Neuron (in vitro differentiated cells): ENCODE data around the gene PLAU.
A peak's percentile ranks its signal among the peaks of the same experiment; 100 is the strongest.
"Not testable (repeated sequence)": the region's sequence is repeated elsewhere in the genome, so short reads cannot be mapped to it uniquely, and the experiment has no call there.

ENCODE experiments used
- H2AFZ ChIP-seq: one replicate; pipeline ENCODE4 v1.6.1; 2013; ENCODE audit warnings: low read depth, mild to moderate bottlenecking, inconsistent platforms, low read length, moderate library complexity
- H3K27me3 ChIP-seq: one replicate; pipeline ENCODE4 v1.6.1; 2013; ENCODE audit warnings: low read length; ENCODE audit not compliant: insufficient read depth
- H3K36me3 ChIP-seq: one replicate; pipeline ENCODE4 v1.6.1; 2013; ENCODE audit warnings: low read length; ENCODE audit not compliant: insufficient read depth
- H3K4me1 ChIP-seq: one replicate; pipeline ENCODE4 v1.6.1; 2013; ENCODE audit warnings: low read length; ENCODE audit not compliant: insufficient read depth
- H3K4me3 ChIP-seq: 2 replicates; pipeline ENCODE4 v1.5.1; 2013; ENCODE audit warnings: mild to moderate bottlenecking, low read length, moderate library complexity
- H3K9me3 ChIP-seq: one replicate; pipeline ENCODE4 v1.6.1; 2013; ENCODE audit warnings: low read length

The PLAU gene

DNA sequence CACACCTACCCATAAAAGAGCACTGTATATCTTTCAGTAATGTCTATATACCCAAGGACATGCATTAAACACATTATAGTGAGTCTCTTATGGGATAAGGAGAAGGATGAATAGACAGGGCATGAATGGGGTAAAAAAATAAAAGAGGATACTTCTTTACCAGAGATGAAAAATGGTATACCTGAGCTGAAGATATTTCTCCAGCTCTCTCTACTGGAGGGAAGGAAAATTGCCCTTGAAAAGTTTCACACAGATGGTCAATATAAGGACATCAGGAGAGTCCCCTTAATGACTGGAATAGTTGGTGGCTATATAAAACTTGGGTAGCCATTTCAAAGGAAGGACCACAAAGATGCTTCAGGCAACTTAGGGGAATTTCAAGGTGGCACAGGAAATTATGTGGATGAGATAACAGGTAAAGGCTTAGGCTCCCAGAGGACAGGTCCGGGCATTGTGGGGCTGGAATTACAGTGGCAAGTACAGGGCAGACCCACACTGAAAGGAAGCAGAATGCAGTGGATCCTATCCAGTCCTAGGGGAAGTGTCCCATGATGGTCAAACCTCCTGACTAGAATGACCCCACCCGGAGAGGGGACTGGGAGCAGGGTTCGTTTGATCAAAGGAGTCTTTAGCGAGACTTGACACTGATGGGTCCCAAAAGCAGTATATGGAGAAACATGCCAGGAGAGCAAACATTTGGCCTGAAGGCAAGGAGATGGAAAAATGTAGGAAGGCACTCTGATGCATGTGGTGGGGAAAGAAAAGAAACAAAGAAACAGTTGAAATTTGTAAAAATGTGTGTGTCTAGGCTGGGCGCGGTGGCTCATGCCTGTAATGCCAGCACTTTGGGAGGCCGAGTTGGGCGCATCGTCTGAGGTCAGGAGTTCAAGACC is 35.6 kb downstream of the PLAU start:
- H3K9me3 ChIP-seq, result peaks cover 2% of the 10 kb centered on the region
- H3K4me3 ChIP-seq, result no peak overlapping the region
- H2AFZ ChIP-seq, result no peak overlapping the region
- no peaks in the 10 kb centered on the region for H3K27me3 ChIP-seq
- peaks cover 8% of the 10 kb centered on the region for H3K4me1 ChIP-seq
- H3K36me3 ChIP-seq, result no peaks in the 10 kb centered on the region

DNA sequence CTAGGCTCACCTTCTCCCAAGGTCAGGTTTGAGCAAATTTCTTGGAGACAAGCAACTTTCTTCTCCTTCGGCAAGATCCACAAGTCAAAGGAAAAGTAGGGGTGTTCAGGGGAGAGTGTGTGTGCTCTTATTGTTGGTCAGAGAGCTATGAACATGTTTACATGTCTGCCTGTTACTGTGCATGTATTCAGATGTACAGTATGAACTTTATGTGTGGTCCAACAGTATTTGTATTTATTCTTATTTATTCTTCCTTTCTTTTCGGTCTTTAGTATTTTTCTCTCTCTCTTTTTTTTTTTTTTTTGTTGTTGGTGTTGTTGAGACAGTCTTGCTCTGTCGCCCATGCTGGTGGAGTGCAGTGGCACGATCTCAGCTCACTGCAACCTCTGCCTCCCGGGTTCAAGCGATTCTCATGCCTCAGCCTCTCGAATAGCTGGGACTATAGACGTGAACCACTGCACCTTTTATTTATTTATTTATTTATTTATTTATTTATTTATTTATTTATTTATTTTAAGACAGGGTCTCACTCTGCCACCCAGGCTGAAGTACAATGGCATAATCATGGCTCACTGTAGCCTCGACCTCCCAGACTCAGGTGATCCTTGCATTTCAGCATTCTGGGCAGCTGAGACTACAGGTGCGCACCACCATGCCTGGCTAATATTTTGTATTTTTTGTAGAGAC is 38.2 kb downstream of the PLAU start:
- Histone ChIP-seq H3K27me3 (no peaks in the 10 kb centered on the region), H2AFZ (no peak overlapping the region), H3K4me1 (peaks cover 8% of the 10 kb centered on the region), H3K9me3 (peaks cover under 1% of the 10 kb centered on the region), H3K36me3 (no peaks in the 10 kb centered on the region), H3K4me3 (no peak overlapping the region)

DNA sequence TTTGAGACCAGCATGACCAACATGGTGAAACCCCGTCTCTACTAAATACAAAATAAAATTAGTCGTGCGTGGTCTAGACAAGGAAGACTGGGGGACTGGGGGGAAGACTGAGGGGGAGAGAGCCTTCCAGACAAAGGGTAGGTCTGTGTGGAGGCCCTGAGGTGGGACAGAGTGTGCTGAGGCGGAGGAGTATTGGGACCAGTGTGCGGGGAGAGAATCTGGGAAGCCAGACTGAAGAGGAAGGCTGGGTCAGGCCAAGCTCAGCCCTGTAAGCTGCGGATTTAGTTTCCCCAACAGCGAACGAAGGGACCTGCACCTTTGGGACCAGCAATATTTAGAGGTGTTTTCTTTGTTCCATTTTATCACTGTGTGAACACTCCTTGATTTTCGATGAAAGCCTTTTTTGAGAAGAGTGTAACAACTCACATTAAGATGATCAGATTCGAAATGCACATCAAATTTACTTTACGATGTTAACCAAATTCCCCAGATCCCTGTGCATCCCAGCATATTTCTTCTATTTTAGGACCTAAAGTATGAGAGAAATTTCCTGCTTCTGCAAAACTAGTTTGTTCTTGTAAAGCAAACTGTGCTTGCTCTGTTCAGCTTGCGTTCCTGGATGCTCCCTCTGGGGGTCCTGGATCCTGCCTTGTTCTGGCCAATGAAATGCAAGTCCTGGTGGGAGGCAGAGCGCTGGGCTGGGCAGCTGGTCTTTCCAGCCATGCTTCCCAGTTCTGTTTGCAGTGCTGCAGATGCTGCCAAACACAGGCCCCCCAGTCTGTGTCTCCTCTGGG is 39.4 kb downstream of the PLAU start:
- H3K4me1 ChIP-seq, result peaks cover 8% of the 10 kb centered on the region
- no peak overlapping the region for H2AFZ ChIP-seq
- no peaks in the 10 kb centered on the region for H3K9me3 ChIP-seq
- H3K36me3 ChIP-seq, result no peaks in the 10 kb centered on the region
- H3K4me3 ChIP-seq, result no peak overlapping the region
- no peaks in the 10 kb centered on the region for H3K27me3 ChIP-seq

DNA sequence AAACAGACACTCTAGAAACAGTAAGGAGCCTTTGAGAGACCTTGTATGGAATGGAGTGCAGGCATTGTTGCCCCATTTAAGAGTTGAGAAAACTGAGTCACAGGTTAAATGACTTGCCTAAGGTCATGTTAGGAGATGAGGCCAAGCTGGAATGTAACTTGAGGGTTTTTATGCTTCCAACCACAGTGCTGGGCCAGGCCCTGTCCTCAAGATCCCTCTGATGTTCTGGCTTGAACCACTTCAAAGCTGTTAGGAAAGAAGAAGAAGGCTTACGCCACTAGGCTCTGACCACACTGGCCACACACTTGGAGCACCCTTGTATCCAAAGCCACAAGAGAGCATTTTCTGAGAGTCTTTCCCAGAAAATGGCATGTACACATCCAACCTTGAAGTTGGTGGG is 42.7 kb downstream of the PLAU start:
- Histone ChIP-seq H3K9me3 (no peaks in the 10 kb centered on the region), H2AFZ (no peak overlapping the region), H3K36me3 (no peaks in the 10 kb centered on the region), H3K27me3 (no peaks in the 10 kb centered on the region), H3K4me1 (peaks cover 14% of the 10 kb centered on the region), H3K4me3 (no peak overlapping the region)

DNA sequence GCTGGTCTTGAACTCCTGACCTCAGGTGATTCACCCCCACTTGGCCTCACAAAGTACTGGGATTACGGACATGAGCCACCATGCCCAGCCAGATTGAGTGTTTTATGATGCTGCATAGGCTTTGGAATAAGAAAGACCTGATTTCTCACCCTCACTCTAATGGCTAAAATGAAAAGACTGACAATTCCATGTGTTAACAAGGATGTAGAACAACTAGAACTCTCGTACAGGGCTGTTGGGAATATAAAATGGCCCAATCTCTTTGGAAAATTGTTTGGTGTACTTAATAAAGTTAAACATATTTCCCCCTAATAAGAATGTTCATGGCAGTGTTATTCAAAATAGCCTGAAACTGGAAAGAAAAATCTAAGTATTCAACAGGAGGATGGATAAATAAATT is 43.8 kb downstream of the PLAU start:
- no peaks in the 10 kb centered on the region for H3K9me3 ChIP-seq
- no peak overlapping the region for H2AFZ ChIP-seq
- H3K4me1 ChIP-seq, result peaks cover 14% of the 10 kb centered on the region

DNA sequence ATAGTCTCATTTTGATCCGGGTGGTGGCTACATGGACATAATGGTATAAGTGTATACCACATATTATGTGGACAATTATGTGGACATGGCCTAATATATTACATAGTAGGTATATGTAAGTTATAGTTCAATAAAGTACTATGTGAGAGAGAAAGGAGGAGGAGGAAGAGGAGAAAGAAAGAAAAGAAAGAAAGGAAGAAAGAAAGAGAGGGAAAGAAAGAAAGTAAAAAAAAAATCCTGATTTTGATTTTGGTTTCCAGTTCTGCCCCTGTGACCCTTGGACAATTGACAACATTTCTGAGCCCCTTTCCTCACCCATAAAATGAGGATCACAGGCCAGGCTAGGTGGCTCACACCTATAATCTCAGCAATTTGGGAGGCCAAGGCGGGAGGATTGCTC is 44.8 kb downstream of the PLAU start:
- no peak overlapping the region for H2AFZ ChIP-seq
- peaks cover 7% of the 10 kb centered on the region for H3K4me1 ChIP-seq
- H3K4me3 ChIP-seq, result no peak overlapping the region
- H3K27me3 ChIP-seq, result no peaks in the 10 kb centered on the region
- H3K36me3 ChIP-seq, result no peaks in the 10 kb centered on the region
- H3K9me3 ChIP-seq, result no peaks in the 10 kb centered on the region

More for the DNA sequence above, 43.8 kb downstream of the PLAU start:
- no peaks in the 10 kb centered on the region for H3K36me3 ChIP-seq
- no peaks in the 10 kb centered on the region for H3K27me3 ChIP-seq
- H3K4me3 ChIP-seq, result no peak overlapping the region

DNA sequence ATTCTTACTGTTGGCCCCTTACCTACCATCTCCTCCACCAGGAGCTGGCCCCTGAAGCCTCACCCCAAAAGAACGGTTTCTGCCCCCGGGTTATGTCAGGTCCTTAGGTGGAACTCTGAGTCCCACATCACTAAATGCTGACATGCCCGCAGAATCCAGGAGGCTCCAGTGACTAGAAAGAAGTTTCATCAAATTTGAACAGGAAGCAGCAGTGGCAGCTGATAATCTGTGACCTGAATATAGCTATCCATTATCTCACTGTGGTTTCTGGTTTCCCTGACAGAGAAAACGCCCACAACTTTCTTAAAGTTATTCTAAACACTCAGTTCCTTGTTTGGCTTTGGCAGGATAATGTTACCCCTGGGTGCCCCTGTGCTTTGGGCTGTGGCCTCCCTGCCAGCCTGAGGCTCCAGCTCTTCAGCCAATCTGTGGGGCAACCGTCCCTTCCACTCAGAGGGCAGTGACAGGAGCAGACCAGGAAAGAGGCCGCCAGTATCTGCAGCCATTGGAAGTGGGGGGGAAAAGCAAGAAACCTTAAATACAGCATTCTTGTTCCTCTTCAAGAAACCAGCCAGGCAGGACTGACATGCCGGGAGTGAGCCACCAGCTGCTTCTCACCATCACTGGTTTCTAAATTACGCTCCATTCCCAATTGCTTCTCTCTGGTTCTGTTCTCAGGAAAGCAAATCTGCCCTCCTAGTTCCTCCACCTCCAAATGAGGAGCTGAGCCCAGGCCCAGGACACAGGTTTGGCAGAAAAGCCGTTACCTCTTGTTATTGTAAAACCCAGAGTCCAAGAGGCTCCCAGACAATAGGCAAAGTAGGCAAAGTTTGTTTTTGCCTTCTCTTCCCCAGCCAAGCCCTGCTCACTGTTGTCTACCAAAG is 45.8 kb downstream of the PLAU start:
- no peaks in the 10 kb centered on the region for H3K9me3 ChIP-seq
- H3K36me3 ChIP-seq, result no peaks in the 10 kb centered on the region
- no peak overlapping the region for H3K4me3 ChIP-seq
- H3K27me3 ChIP-seq, result no peaks in the 10 kb centered on the region
- peaks cover 6% of the 10 kb centered on the region for H3K4me1 ChIP-seq
- H2AFZ ChIP-seq, result peak overlapping the region; percentile 66

DNA sequence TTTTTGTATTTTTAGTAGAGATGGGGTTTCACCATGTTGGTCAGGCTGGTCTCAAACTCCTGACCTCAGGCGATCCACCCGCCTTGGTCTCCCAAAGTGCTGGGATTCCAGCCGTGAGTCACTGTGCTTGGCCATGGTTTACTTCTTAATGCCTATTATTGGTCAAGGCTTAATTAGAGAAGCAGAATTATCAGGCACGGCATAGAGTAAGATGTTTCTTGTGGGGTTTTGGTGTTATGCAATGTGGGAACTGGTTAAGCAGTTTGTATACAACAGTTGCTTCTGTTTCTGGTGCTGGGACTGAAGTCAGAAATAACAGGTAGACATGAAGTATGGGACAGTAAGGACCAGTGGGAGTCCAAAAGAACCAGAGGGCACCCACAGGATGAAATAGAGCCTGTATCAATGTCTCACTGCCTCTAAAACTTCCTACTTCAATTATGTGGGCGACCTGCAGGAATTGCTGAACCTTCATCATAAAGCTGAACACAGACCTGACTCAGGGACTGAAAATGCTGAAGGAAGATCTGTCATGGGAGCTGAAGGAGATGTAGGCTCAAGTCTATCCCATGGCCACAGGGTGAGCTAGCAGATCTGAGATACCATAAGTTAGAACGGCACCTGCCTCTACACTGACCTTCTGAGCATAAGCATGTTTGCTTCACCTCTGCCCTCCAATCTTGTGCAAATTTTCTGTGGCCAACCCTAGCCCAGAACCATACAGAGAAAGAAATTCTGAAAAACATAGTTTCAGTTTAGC is 48.7 kb downstream of the PLAU start:
- Histone ChIP-seq H3K9me3 (no peaks in the 10 kb centered on the region), H3K4me1 (peaks cover 6% of the 10 kb centered on the region), H3K4me3 (no peak overlapping the region), H3K36me3 (no peaks in the 10 kb centered on the region), H3K27me3 (no peaks in the 10 kb centered on the region), H2AFZ (no peak overlapping the region)

DNA sequence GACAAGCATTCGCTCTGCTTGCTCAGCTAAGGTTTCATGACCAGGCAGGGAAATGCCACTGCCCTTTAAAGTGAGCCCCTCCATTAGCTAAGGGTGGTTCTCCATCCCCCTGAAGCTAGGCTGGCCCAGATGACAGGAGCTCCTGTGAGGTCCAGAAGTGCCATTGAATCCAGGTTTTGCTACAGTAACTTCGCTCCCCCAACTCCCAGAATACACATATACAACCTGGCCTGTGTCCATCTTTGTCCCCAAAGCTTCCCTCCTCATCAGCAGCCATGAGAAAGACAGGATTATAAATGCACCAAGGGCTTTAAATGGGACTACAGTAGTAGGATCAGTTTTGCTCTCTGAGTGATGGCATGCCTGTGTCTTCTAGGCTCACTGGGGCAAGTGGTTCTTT is 51.5 kb downstream of the PLAU start:
- Histone ChIP-seq H3K36me3 (no peaks in the 10 kb centered on the region), H2AFZ (no peak overlapping the region), H3K4me3 (no peak overlapping the region), H3K9me3 (no peaks in the 10 kb centered on the region), H3K4me1 (peaks cover 15% of the 10 kb centered on the region), H3K27me3 (no peaks in the 10 kb centered on the region)

DNA sequence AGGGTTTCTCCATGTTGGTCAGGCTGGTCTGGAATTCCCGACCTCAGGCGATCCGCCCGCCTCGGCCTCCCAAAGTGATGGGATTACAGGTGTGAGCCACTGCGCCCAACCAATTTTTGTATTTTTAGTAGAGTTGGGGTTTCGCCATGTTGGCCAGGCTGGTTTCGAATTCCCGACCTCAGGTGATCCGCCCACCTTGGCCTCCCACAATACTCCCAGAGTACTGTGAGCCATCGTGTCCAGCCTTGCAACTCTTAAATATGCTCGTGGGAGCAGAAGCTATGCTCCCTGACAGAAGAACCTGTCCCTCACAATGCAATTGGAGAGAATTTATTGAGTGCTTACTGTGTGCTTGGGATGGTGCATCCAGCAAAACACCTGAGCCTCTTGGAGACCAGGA is 52.6 kb downstream of the PLAU start:
- not testable (repeated sequence) for H2AFZ ChIP-seq, H3K36me3 ChIP-seq, H3K9me3 ChIP-seq, H3K4me3 ChIP-seq, H3K27me3 ChIP-seq
- peaks cover 25% of the 10 kb centered on the region for H3K4me1 ChIP-seq

DNA sequence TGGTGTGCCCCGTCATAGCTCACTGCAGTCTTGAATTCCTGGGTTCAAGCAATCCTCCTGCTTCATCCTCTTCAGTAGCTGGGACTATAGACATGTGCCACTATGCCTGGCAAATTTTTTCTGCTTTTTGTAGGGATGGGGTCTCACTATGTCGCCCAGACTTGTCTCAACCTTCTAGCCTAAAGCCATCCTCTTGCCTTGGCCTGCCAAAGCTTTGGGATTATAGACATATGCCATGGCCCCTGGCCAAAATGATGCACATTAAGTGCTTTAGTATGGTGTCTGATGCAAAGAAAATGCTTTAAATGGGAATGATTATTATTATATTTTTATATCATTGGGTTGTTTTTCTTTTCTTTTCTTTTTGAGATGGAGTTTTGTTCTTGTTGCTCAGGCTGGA is 53.8 kb downstream of the PLAU start:
- Histone ChIP-seq H3K4me3 (no peak overlapping the region), H3K27me3 (no peaks in the 10 kb centered on the region), H3K9me3 (no peaks in the 10 kb centered on the region), H3K36me3 (no peaks in the 10 kb centered on the region), H2AFZ (no peak overlapping the region), H3K4me1 (peaks cover 27% of the 10 kb centered on the region)
